IMR-90 (cell line): Measurements from ENCODE around the gene TEC. TPM values are rescaled to one million over a fixed set of nuclear protein-coding genes. Genes with fewer than 3 reads are reported as not detected.

Experiments used
- ATAC-seq: fragments of 200-7000 bp; cut with Tn5 transposase; 2 replicates; pipeline ENCODE4 v1.9.1; 2020; ENCODE audit warnings: low read depth, mild to moderate bottlenecking, moderate library complexity
- BruUV-seq: library from RNA; stranded (reverse); fragments of 400-500 nt; replicated peaks from 2 replicates; lab custom pipeline; 2021; lab: Mats Ljungman, UMichigan
- CTCF ChIA-PET: fragments of 300-600 bp; formaldehyde crosslinking; extraction: SDS; loops from one replicate; lab custom pipeline; 2021; ENCODE audit warnings: antibody characterized with exemption; lab: Yijun Ruan, JAX
- POLR2A ChIA-PET: fragments of 300-600 bp; sonication (Branson Sonifier 250); formaldehyde crosslinking; loops from one replicate; lab custom pipeline; 2022; ENCODE audit warnings: antibody characterized with exemption; ENCODE audit not compliant: unreplicated experiment; lab: Charles Lee
- DNase-seq: peaks from one replicate; pipeline ENCODE4 v3.0.0; 2013
- H2AFZ ChIP-seq: replicated peaks from 2 replicates; pipeline ENCODE3; 2013; ENCODE audit warnings: low read length, mild to moderate bottlenecking; ENCODE audit not compliant: poor library complexity
- H2AK5ac ChIP-seq: 2 replicates; pipeline ENCODE4 v1.6.1; 2013; ENCODE audit warnings: low read depth, low read length, inconsistent platforms
- H2AK9ac ChIP-seq: replicated peaks from 2 replicates; pipeline ENCODE3; 2013; ENCODE audit warnings: mild to moderate bottlenecking, low read depth, low read length, moderate library complexity; ENCODE audit not compliant: poor library complexity
- H2BK120ac ChIP-seq: 2 replicates; pipeline ENCODE4 v1.6.1; 2013; ENCODE audit warnings: low read depth, low read length, inconsistent platforms
- H2BK15ac ChIP-seq: 3 replicates; pipeline ENCODE4 v1.6.1; 2013; ENCODE audit warnings: low read depth, low read length, inconsistent platforms
- H2BK20ac ChIP-seq: 2 replicates; pipeline ENCODE4 v1.6.1; 2013; ENCODE audit warnings: low read depth, mild to moderate bottlenecking, inconsistent platforms, low read length, moderate library complexity
- H2BK5ac ChIP-seq: 2 replicates; pipeline ENCODE4 v1.6.1; 2013; ENCODE audit warnings: mild to moderate bottlenecking, low read depth, low read length, inconsistent platforms; ENCODE audit not compliant: poor library complexity, severe bottlenecking
- H3K14ac ChIP-seq: replicated peaks from 2 replicates; pipeline ENCODE4 v1.6.1; 2013; ENCODE audit warnings: low read depth, low read length, inconsistent platforms
- H3K18ac ChIP-seq: 2 replicates; pipeline ENCODE4 v1.6.1; 2013; ENCODE audit warnings: low read depth, low read length, control low read depth
- H3K23ac ChIP-seq: 2 replicates; pipeline ENCODE4 v1.6.1; 2013; ENCODE audit warnings: low read depth, low read length, inconsistent platforms
- H3K27ac ChIP-seq: 2 replicates; pipeline ENCODE4 v1.5.1; 2013; ENCODE audit warnings: mild to moderate bottlenecking, control low read depth, low read length; ENCODE audit not compliant: insufficient read depth
- H3K27me3 ChIP-seq: 2 replicates; pipeline ENCODE4 v1.6.1; 2013; ENCODE audit warnings: low read length; ENCODE audit not compliant: control insufficient read depth, insufficient read depth
- H3K36me3 ChIP-seq: 2 replicates; pipeline ENCODE4 v1.6.1; 2013; ENCODE audit warnings: low read length, mixed read lengths; ENCODE audit not compliant: control insufficient read depth, insufficient read depth
- H3K4ac ChIP-seq: 2 replicates; pipeline ENCODE4 v1.6.1; 2013; ENCODE audit warnings: low read depth, low read length, inconsistent platforms
- H3K4me1 ChIP-seq: 2 replicates; pipeline ENCODE4 v1.6.1; 2013; ENCODE audit warnings: low read length, mixed read lengths; ENCODE audit not compliant: control insufficient read depth, insufficient read depth
- H3K4me2 ChIP-seq: 2 replicates; pipeline ENCODE4 v1.6.1; 2013; ENCODE audit warnings: low read depth, mild to moderate bottlenecking, control low read depth, low read length, moderate library complexity
- H3K4me3 ChIP-seq: 2 replicates; pipeline ENCODE4 v1.5.1; 2013; ENCODE audit warnings: low read depth, mild to moderate bottlenecking, control low read depth, low read length, moderate library complexity; ENCODE audit not compliant: insufficient read depth
- H3K56ac ChIP-seq: 2 replicates; pipeline ENCODE4 v1.6.1; 2013; ENCODE audit warnings: low read length, inconsistent platforms; ENCODE audit not compliant: insufficient read depth; ENCODE audit errors: extremely low read depth
- H3K79me1 ChIP-seq, 2 experiments: 2 replicates each; pipeline ENCODE4 v1.6.1; 2013; ENCODE audit warnings: low read length in 2 of 2, inconsistent platforms in 1 of 2, low read depth in 1 of 2
- H3K9ac ChIP-seq: 2 replicates; pipeline ENCODE4 v1.6.1; 2013; ENCODE audit warnings: low read depth, low read length, control low read depth
- H3K9me1 ChIP-seq: 2 replicates; pipeline ENCODE4 v1.6.1; 2013; ENCODE audit warnings: low read length, inconsistent platforms; ENCODE audit not compliant: insufficient read depth
- H3K9me3 ChIP-seq: 2 replicates; pipeline ENCODE4 v1.6.1; 2013; ENCODE audit warnings: low read length; ENCODE audit not compliant: control insufficient read depth, insufficient read depth
- H4K20me1 ChIP-seq: 2 replicates; pipeline ENCODE4 v1.6.1; 2013; ENCODE audit warnings: low read length, inconsistent platforms; ENCODE audit not compliant: insufficient read depth
- H4K5ac ChIP-seq: 2 replicates; pipeline ENCODE4 v1.6.1; 2013; ENCODE audit warnings: mild to moderate bottlenecking, low read depth, low read length, control low read depth
- H4K8ac ChIP-seq, 2 experiments: 2 replicates each; pipeline ENCODE4 v1.6.1; 2013; ENCODE audit warnings: low read depth in 2 of 2, low read length in 2 of 2, control low read depth in 1 of 2, inconsistent platforms in 1 of 2
- H4K91ac ChIP-seq: 2 replicates; pipeline ENCODE4 v1.6.1; 2013; ENCODE audit warnings: low read depth, low read length, inconsistent platforms; ENCODE audit not compliant: insufficient read depth
- BHLHE40 ChIP-seq: fragments of 150-350 bp; IDR thresholded peaks from 2 replicates; pipeline ENCODE4 v1.6.1; 2016; ENCODE audit warnings: mild to moderate bottlenecking, low read depth, low read length
- CEBPB ChIP-seq: IDR thresholded peaks from 2 replicates; pipeline ENCODE4 v1.6.1; 2012; ENCODE audit warnings: low read depth, low read length, improper control_type of control experiment
- CHD1 ChIP-seq: IDR thresholded peaks from 2 replicates; pipeline ENCODE4 v1.6.1; 2012; ENCODE audit warnings: low read depth, low read length, improper control_type of control experiment
- FOS ChIP-seq: fragments of 150-350 bp; IDR thresholded peaks from 2 replicates; pipeline ENCODE4 v1.6.1; 2016; ENCODE audit warnings: low read depth, low read length
- MAFK ChIP-seq: IDR thresholded peaks from 2 replicates; pipeline ENCODE4 v1.6.1; 2012; ENCODE audit warnings: low read depth, low read length, improper control_type of control experiment
- MXI1 ChIP-seq: IDR thresholded peaks from 2 replicates; pipeline ENCODE4 v1.6.1; 2012; ENCODE audit warnings: low read depth, mild to moderate bottlenecking, low read length, moderate library complexity, borderline replicate concordance
- NFE2L2 ChIP-seq: fragments of 150-350 bp; IDR thresholded peaks from 2 replicates; pipeline ENCODE4 v1.6.1; 2016; ENCODE audit warnings: low read depth, mild to moderate bottlenecking, low read length
- RCOR1 ChIP-seq: IDR thresholded peaks from 2 replicates; pipeline ENCODE4 v1.6.1; 2012; ENCODE audit warnings: mild to moderate bottlenecking, low read length, improper control_type of control experiment; ENCODE audit not compliant: insufficient replicate concordance
- RFX5 ChIP-seq: IDR thresholded peaks from 2 replicates; pipeline ENCODE4 v1.8.0; 2012; ENCODE audit warnings: low read depth, mild to moderate bottlenecking, low read length, moderate library complexity
- SMC3 ChIP-seq: fragments of 150-350 bp; IDR thresholded peaks from 2 replicates; pipeline ENCODE4 v1.6.1; 2016; ENCODE audit warnings: low read depth, mild to moderate bottlenecking, antibody characterized with exemption, low read length, moderate library complexity
- WGBS, 2 experiments: methylation state at CpG; one replicate each; pipeline versions ENCODE4 v1.1.5 to v1.1.7; 2013; ENCODE audit warnings: missing lambda C conversion rate in 2 of 2; ENCODE audit not compliant: insufficient read length in 1 of 2; ENCODE audit errors: extremely low coverage in 2 of 2; 5-methylcytosine and 5-hydroxymethylcytosine counted together
- dilution Hi-C: fragments of 300-500 bp; cut with HindIII; formaldehyde crosslinking; loops from one replicate; pipeline ENCODE4 v1.14.3; 2018; ENCODE audit warnings: low sequenced_read_pairs; ENCODE audit not compliant: unreplicated experiment
- in situ Hi-C: fragments of 300-500 bp; cut with MboI; formaldehyde crosslinking; loops from 3 replicates; pipeline ENCODE4 v1.14.3; 2019; ENCODE audit warnings: low sequenced_read_pairs, inconsistent platforms, mixed read lengths
- intact Hi-C: fragments of 100-400 bp; cut with micrococcal nuclease; formaldehyde crosslinking; loops from 2 replicates; pipeline ENCODE4 v1.10.0; 2022
- polyA plus RNA-seq, 3 experiments: library from polyadenylated mRNA; depleted of rRNA; stranded (reverse); fragments of >200 nt; gene quantifications; 2 replicates each; pipeline ENCODE4 v1.2.3, GENCODE V29; 2012; ENCODE audit warnings: low replicate concordance in 1 of 3
- total RNA-seq: library from RNA; depleted of rRNA; stranded (reverse); fragments of >200 nt; gene quantifications from 2 replicates; pipeline ENCODE4 v1.2.3, GENCODE V29; 2012
- TF ChIP-seq, protein P1 (sequence below): fragments of 150-350 bp; IDR thresholded peaks from 2 replicates; pipeline ENCODE4 v1.6.1; 2017; ENCODE audit warnings: mild to moderate bottlenecking, antibody characterized with exemption, low read length, low read depth
- TF ChIP-seq, protein P2 (sequence below): fragments of 150-350 bp; IDR thresholded peaks from 2 replicates; pipeline ENCODE4 v1.6.1; 2016; ENCODE audit warnings: low read depth, mild to moderate bottlenecking, low read length, moderate library complexity, borderline replicate concordance
- TF ChIP-seq, protein P3 (sequence below): conservative IDR thresholded peaks from 2 replicates; pipeline ENCODE4 v1.5.1; 2012; ENCODE audit warnings: mild to moderate bottlenecking, low read depth, low read length, improper control_type of control experiment

Gene TEC
- total and polyA plus RNA-seq, 2 of the 4 experiments (the other 2 are of a cell fraction): 0.39 to 0.54 TPM

DNA sequence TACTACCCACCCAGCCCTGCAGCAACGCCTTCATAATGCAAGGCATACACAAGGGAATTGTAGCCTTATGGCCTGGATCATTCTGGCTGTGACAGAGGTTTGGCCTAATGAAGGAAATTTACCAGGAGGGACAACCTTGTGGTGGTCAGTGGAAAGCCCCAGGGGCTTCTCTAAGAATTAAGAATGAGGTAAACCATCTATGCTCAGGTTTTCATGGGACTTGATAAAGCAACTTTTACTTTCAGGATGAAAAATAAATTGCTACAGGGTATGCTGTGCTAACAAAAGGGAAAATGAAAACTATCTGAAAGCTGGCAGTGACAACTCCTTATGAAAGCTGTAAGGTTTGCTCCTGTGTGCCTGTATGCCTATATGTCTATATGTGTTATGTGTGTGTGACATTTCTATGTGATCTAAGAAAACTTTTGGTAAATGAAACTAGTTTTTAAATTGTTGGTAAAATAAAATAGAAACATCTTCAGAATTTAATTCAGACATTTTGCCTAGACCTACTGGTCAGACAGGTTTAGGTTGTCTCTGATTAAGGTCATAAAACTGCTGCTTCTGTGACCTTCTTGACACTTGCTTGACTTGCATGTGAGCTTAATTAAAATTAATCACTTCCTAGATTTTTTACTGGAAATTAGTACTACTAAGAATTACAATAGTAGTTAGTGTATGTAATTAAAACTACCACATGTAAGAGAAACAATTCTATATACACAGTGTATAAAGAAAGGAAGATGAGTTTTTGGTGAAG is 115.7 kb downstream of the TEC start:
- no peaks in the 10 kb centered on the region for H3K27me3 ChIP-seq
- no peak overlapping the region for H2AFZ ChIP-seq
- H2AK9ac ChIP-seq: no peak overlapping the region
- no peaks in the 10 kb centered on the region for H3K36me3 ChIP-seq
- H3K18ac ChIP-seq: no peak overlapping the region
- no peak overlapping the region for H2BK120ac ChIP-seq
- H3K9ac ChIP-seq: no peak overlapping the region
- no peaks in the 10 kb centered on the region for H4K20me1 ChIP-seq
- H3K14ac ChIP-seq: no peak overlapping the region
- no TSS peak for BruUV-seq
- H3K27ac ChIP-seq: no peak overlapping the region
- no peak overlapping the region for H3K4me2 ChIP-seq
- H3K9me3 ChIP-seq: peaks cover 8% of the 10 kb centered on the region
- H4K8ac ChIP-seq: no peak overlapping the region
- ChIA-PET POLR2A (no interaction called here), CTCF (no interaction called here)
- H4K5ac ChIP-seq: no peak overlapping the region
- no peak overlapping the region for H3K56ac ChIP-seq
- dilution Hi-C loops (no loop called here), intact Hi-C loops (no loop called here), in situ Hi-C loops (no loop called here)
- 0 out of 2 replicates have a peak, but pooled peaks cover 3% of the 10 kb centered on the region for H3K9me1 ChIP-seq
- H2BK5ac ChIP-seq: no peak overlapping the region
- H3K79me1 ChIP-seq: no peaks in the 10 kb centered on the region
- DNase-seq (no peak), ATAC-seq (no peak)
- H3K4ac ChIP-seq: no peak overlapping the region
- no peak overlapping the region for H2BK15ac ChIP-seq
- no peaks in the 10 kb centered on the region; the same call in 1 of the 2 replicates for H3K4me1 ChIP-seq
- TF ChIP-seq CEBPB (no peak), MAFK (no peak), RFX5 (no peak), BHLHE40 (no peak), MXI1 (no peak), RCOR1 (no peak), FOS (no peak), SMC3 (no peak), CHD1 (no peak), NFE2L2 (no peak)
- TF ChIP-seq, protein P1, sequence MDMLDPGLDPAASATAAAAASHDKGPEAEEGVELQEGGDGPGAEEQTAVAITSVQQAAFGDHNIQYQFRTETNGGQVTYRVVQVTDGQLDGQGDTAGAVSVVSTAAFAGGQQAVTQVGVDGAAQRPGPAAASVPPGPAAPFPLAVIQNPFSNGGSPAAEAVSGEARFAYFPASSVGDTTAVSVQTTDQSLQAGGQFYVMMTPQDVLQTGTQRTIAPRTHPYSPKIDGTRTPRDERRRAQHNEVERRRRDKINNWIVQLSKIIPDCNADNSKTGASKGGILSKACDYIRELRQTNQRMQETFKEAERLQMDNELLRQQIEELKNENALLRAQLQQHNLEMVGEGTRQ: no peak
- TF ChIP-seq, protein P2, sequence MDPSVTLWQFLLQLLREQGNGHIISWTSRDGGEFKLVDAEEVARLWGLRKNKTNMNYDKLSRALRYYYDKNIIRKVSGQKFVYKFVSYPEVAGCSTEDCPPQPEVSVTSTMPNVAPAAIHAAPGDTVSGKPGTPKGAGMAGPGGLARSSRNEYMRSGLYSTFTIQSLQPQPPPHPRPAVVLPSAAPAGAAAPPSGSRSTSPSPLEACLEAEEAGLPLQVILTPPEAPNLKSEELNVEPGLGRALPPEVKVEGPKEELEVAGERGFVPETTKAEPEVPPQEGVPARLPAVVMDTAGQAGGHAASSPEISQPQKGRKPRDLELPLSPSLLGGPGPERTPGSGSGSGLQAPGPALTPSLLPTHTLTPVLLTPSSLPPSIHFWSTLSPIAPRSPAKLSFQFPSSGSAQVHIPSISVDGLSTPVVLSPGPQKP: no peak
- TF ChIP-seq, protein P3, sequence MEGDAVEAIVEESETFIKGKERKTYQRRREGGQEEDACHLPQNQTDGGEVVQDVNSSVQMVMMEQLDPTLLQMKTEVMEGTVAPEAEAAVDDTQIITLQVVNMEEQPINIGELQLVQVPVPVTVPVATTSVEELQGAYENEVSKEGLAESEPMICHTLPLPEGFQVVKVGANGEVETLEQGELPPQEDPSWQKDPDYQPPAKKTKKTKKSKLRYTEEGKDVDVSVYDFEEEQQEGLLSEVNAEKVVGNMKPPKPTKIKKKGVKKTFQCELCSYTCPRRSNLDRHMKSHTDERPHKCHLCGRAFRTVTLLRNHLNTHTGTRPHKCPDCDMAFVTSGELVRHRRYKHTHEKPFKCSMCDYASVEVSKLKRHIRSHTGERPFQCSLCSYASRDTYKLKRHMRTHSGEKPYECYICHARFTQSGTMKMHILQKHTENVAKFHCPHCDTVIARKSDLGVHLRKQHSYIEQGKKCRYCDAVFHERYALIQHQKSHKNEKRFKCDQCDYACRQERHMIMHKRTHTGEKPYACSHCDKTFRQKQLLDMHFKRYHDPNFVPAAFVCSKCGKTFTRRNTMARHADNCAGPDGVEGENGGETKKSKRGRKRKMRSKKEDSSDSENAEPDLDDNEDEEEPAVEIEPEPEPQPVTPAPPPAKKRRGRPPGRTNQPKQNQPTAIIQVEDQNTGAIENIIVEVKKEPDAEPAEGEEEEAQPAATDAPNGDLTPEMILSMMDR: no peak
- no peak overlapping the region for H3K4me3 ChIP-seq
- no peak overlapping the region for H4K91ac ChIP-seq
- no CpG with 5 or more reads among the region's 1 CpG for WGBS, 2 experiments
- no peak overlapping the region for H2BK20ac ChIP-seq
- no peak overlapping the region for H2AK5ac ChIP-seq
- no peak overlapping the region for H3K23ac ChIP-seq
